Left lung (tissue), 10 donors: ENCODE results near the gene RAP1A. TPM values are rescaled to one million over a fixed set of nuclear protein-coding genes. Genes with fewer than 3 reads are reported as not detected.

ENCODE experiments used
- ATAC-seq: fragments of 200-7000 bp; cut with Tn5 transposase; one replicate; pipeline ENCODE4 v1.9.1; 2020; ENCODE audit warnings: moderate library complexity
- DNase-seq, 4 donors: peaks; one replicate each; pipeline ENCODE4 v3.0.0-alpha.2; 2013 to 2020
- H3K27ac ChIP-seq, 2 donors: fragments of 200-600 bp; sonication (generic) in 1 of 2; one replicate each; pipeline versions ENCODE4 v1.5.0 to v1.8.0; 2020 to 2021
- H3K27me3 ChIP-seq, 2 donors: fragments of 200-600 bp; sonication (generic) in 1 of 2; one replicate each; pipeline versions ENCODE4 v1.5.0 to v1.8.0; 2020 to 2021
- H3K36me3 ChIP-seq, 2 donors: fragments of 200-600 bp; sonication (generic) in 1 of 2; one replicate each; pipeline versions ENCODE4 v1.5.0 to v1.8.0; 2020 to 2021
- H3K4me1 ChIP-seq, 2 donors: fragments of 200-600 bp; one replicate each; pipeline ENCODE4 v1.8.0; 2021
- H3K4me3 ChIP-seq, 2 donors: fragments of 200-600 bp; sonication (generic) in 1 of 2; one replicate each; pipeline versions ENCODE4 v1.5.0 to v1.8.0; 2020 to 2021; ENCODE audit warnings: mild to moderate bottlenecking in 1 of 2
- H3K9me3 ChIP-seq, 2 donors: fragments of 200-600 bp; sonication (generic) in 1 of 2; one replicate each; pipeline versions ENCODE4 v1.5.0 to v1.8.0; 2020 to 2021
- CTCF ChIP-seq, 2 donors: fragments of 200-600 bp; sonication (generic) in 1 of 2; IDR thresholded peaks; one replicate each; pipeline versions ENCODE4 v1.5.0 to v1.8.0; 2021; ENCODE audit warnings: antibody characterized with exemption in 2 of 2
- intact Hi-C, 2 donors: fragments of 100-400 bp; cut with DNase I; formaldehyde crosslinking; loops; one replicate each; pipeline versions ENCODE4 v1.11.2 to v1.14.2; 2022
- polyA plus RNA-seq, 6 donors: library from polyadenylated mRNA; unstranded; fragments of 120-200 nt; gene quantifications; one replicate each; pipeline ENCODE4 v1.2.1, GENCODE V29; 2013; ENCODE audit not compliant: insufficient read length in 6 of 6
- total RNA-seq, 2 donors: library from RNA; stranded (reverse); fragmentation: NEBNext Ultra II Directional; extraction: Animal tissue kit (Norgen Biotek cat#: 25700); gene quantifications; one replicate each; pipeline ENCODE4 v1.2.1, GENCODE V29; 2021
- donor health status: DM: no; HTN: yes; CAD: no.
- donor health status: DM: no; HTN: no; CAD: no.

RAP1A gene
- total and polyA plus RNA-seq, 8 donors, result 68.2 to 121 (median 82.4) TPM

- ATAC-seq (no peak), DNase-seq (no peak)
- H3K9me3 ChIP-seq, result no peaks in the 10 kb centered on the region
- intact Hi-C loops, result no loop called here
- H3K4me3 ChIP-seq, result no peak overlapping the region
- no peaks in the 10 kb centered on the region for H3K27me3 ChIP-seq
- no peak for TF ChIP-seq CTCF (IDR thresholded peaks at IDR 0.05)
- no peak overlapping the region for H3K27ac ChIP-seq
- no peaks in the 10 kb centered on the region for H3K36me3 ChIP-seq
- H3K4me1 ChIP-seq, result peaks cover 9 to 46% of the 10 kb centered on the region in 2 donors
Observed at GRCh38 chr1:111600886-111601386, 18.7 kb upstream of the RAP1A start.

- ATAC-seq (no peak), DNase-seq (no peak)
- Histone ChIP-seq H3K4me1 (peaks cover 0 to 40% of the 10 kb centered on the region in 2 donors), H3K27ac (no peak overlapping the region), H3K4me3 (no peak overlapping the region), H3K9me3 (no peaks in the 10 kb centered on the region), H3K36me3 (no peaks in the 10 kb centered on the region), H3K27me3 (no peaks in the 10 kb centered on the region)
- TF ChIP-seq CTCF (IDR thresholded peaks at IDR 0.05), result no peak
- intact Hi-C loops, result no loop called here
Observed at GRCh38 chr1:111602302-111602701, 17.3 kb upstream of the RAP1A start.

GRCh38 chr1:111602974-111603373, 16.6 kb upstream of the RAP1A start:
- TF ChIP-seq CTCF (IDR thresholded peaks at IDR 0.05), result no peak
- intact Hi-C loops, result no loop called here
- DNase-seq, result no peak
- peaks cover 0 to 35% of the 10 kb centered on the region in 2 donors for H3K4me1 ChIP-seq
- no peaks in the 10 kb centered on the region for H3K27me3 ChIP-seq
- H3K27ac ChIP-seq, result no peak overlapping the region
- no peak overlapping the region for H3K4me3 ChIP-seq
- no peaks in the 10 kb centered on the region for H3K9me3 ChIP-seq
- no peak for ATAC-seq
- H3K36me3 ChIP-seq, result no peaks in the 10 kb centered on the region

- DNase-seq (no peak), ATAC-seq (peak; percentile 35)
- intact Hi-C loops, result no loop called here
- no peaks in the 10 kb centered on the region for H3K27me3 ChIP-seq
- no peaks in the 10 kb centered on the region for H3K9me3 ChIP-seq
- no peak for TF ChIP-seq CTCF (IDR thresholded peaks at IDR 0.05)
- H3K36me3 ChIP-seq, result no peaks in the 10 kb centered on the region
- peaks cover 0 to 31% of the 10 kb centered on the region in 2 donors for H3K4me1 ChIP-seq
- H3K27ac ChIP-seq, result no peak overlapping the region
- no peak overlapping the region for H3K4me3 ChIP-seq
Observed at GRCh38 chr1:111603979-111604378, 15.6 kb upstream of the RAP1A start.

GRCh38 chr1:111604931-111605330, 14.7 kb upstream of the RAP1A start:
- no peak for DNase-seq
- no peak overlapping the region for H3K27ac ChIP-seq
- no peak for TF ChIP-seq CTCF (IDR thresholded peaks at IDR 0.05)
- H3K27me3 ChIP-seq, result no peaks in the 10 kb centered on the region
- no peak overlapping the region for H3K4me3 ChIP-seq
- H3K4me1 ChIP-seq, result peaks cover 0 to 31% of the 10 kb centered on the region in 2 donors
- no peaks in the 10 kb centered on the region for H3K9me3 ChIP-seq
- no peaks in the 10 kb centered on the region for H3K36me3 ChIP-seq
- ATAC-seq, result no peak
- intact Hi-C loops, result no loop called here
